Measurements from ENCODE around the gene EHMT2. TPM values are rescaled to one million over a fixed set of nuclear protein-coding genes. Genes with fewer than 3 reads are reported as not detected.

EHMT2 gene
- total and polyA plus RNA-seq, 2 of the 13 experiments (the other 11 are each of a cell fraction or from before 2014, with no cell fraction given) = 55.2 to 69.2 TPM

GRCh38 chr6:31900917-31901414, 3.5 kb upstream of the EHMT2 start (continued):
- 0 out of 2 replicates have a peak, but pooled peaks have one; percentile 40 for TF ChIP-seq ZNF142 (CRISPR knock-in tag; IDR thresholded peaks at IDR 0.05)
- TF ChIP-seq BRCA1 (CRISPR knock-in tag; IDR thresholded peaks at IDR 0.05) = 0 out of 2 replicates have a peak, but pooled peaks have one; percentile 51
- no peak for TF ChIP-seq MNT (IDR thresholded peaks at IDR 0.05)
- TF ChIP-seq CHCHD3 (CRISPR knock-in tag; IDR thresholded peaks at IDR 0.05) = 0 out of 2 replicates have a peak, but pooled peaks have one; percentile 23
- TF ChIP-seq AKAP8 (CRISPR knock-in tag; IDR thresholded peaks at IDR 0.05) = peak; percentile 83; the same call in 1 of the 2 replicates
- peak; percentile 15; the same call in 1 of the 2 replicates for TF ChIP-seq HIVEP1 (CRISPR knock-in tag; IDR thresholded peaks at IDR 0.05)

All from HepG2 (cell line).